GM19395 (cell line): ENCODE results near the gene IQCF2.
"Not testable (repeated sequence)": the region's sequence is repeated elsewhere in the genome, so short reads cannot be mapped to it uniquely, and the experiment has no call there.

Source experiments
- ATAC-seq: cut with Tn5 transposase; IDR thresholded peaks from one replicate; pipeline ENCODE4 v1.9.1; 2021; ENCODE audit warnings: mild to moderate bottlenecking, moderate library complexity; ENCODE audit not compliant: unreplicated experiment

The IQCF2 gene

GRCh38 chr3:51876186-51876585 lies 14.8 kb downstream of the IQCF2 start:
- no peak for ATAC-seq

- no peak for ATAC-seq
Measured at GRCh38 chr3:51879937-51880336, 18.5 kb downstream of the IQCF2 start.

- no peak for ATAC-seq
Measured at GRCh38 chr3:51886447-51886846, 25.0 kb downstream of the IQCF2 start.

- no peak for ATAC-seq
Measured at GRCh38 chr3:51887620-51888019, 26.2 kb downstream of the IQCF2 start.

GRCh38 chr3:51888463-51889105 lies 27.2 kb downstream of the IQCF2 start:
- no peak for ATAC-seq

- ATAC-seq, result no peak
Measured at GRCh38 chr3:51891242-51892039, 30.0 kb downstream of the IQCF2 start.

GRCh38 chr3:51894391-51894790 lies 33.0 kb downstream of the IQCF2 start:
- no peak for ATAC-seq

GRCh38 chr3:51894939-51895338 lies 33.5 kb downstream of the IQCF2 start:
- ATAC-seq, result no peak

GRCh38 chr3:51896607-51897305 lies 35.3 kb downstream of the IQCF2 start:
- no peak for ATAC-seq

GRCh38 chr3:51897391-51897790 lies 36.0 kb downstream of the IQCF2 start:
- no peak for ATAC-seq

- ATAC-seq, result not testable (repeated sequence)
Measured at GRCh38 chr3:51900043-51900442, 38.6 kb downstream of the IQCF2 start.

GRCh38 chr3:51902361-51902760 lies 40.9 kb downstream of the IQCF2 start:
- not testable (repeated sequence) for ATAC-seq

- no peak for ATAC-seq
Measured at GRCh38 chr3:51904034-51904823, 42.8 kb downstream of the IQCF2 start.

- ATAC-seq, result no peak
Measured at GRCh38 chr3:51908026-51908425, 46.6 kb downstream of the IQCF2 start.
